ENCODE results near the gene HIGD1B.

The HIGD1B gene

GRCh38 chr17:44832805-44833204, 14.9 kb upstream of the HIGD1B start:
- H3K4me3 ChIP-seq (ENCODE audit: low read depth, low read length), result no peak overlapping the region
- H3K36me3 ChIP-seq (ENCODE audit: control insufficient read depth in 2 of 2, insufficient read depth in 1 of 2, low read length in 2 of 2), result no peaks in the 10 kb centered on the region
- no peaks in the 10 kb centered on the region for H3K9me3 ChIP-seq (ENCODE audit: control insufficient read depth, insufficient read depth, low read depth, low read length)
- TF ChIP-seq ZNF433 (tag by site-specific recombination; IDR thresholded peaks at IDR 0.05; ENCODE audit: low read depth) (no peak), ZFP37 (tag by site-specific recombination; IDR thresholded peaks at IDR 0.05) (no peak), ZNF514 (tag by site-specific recombination; IDR thresholded peaks at IDR 0.05) (no peak)
- POLR2A ChIA-PET, result interaction anchor here (0.6 to 0.9 kb wide), 2 partner anchors 10 to 53 kb away, joined by 3 to 7 read pairs; no protein-coding TSS in a partner anchor
- no peak overlapping the region for H3K27ac ChIP-seq (ENCODE audit: extremely low read depth, low read depth, low read length)
- H3K4me1 ChIP-seq (ENCODE audit: control insufficient read depth, insufficient read depth, low read length), result peaks cover 14% of the 10 kb centered on the region
- CTCF ChIA-PET, result interaction anchor here (0.8 to 3.2 kb wide), 8 partner anchors 10 to 57 kb away, joined by 3 to 40 read pairs (median 4); no protein-coding TSS in a partner anchor

GRCh38 chr17:44837196-44837595, 10.5 kb upstream of the HIGD1B start:
- ChIA-PET CTCF (interaction anchor here (0.7 kb wide), 1 partner anchor 25 kb away, joined by 4 read pairs; no protein-coding TSS in a partner anchor), POLR2A (no interaction called here)
- H3K4me3 ChIP-seq (ENCODE audit: low read depth, low read length), result no peak overlapping the region
- H3K36me3 ChIP-seq (ENCODE audit: control insufficient read depth in 2 of 2, insufficient read depth in 1 of 2, low read length in 2 of 2), result no peaks in the 10 kb centered on the region
- no peaks in the 10 kb centered on the region for H3K4me1 ChIP-seq (ENCODE audit: control insufficient read depth, insufficient read depth, low read length)
- no peak overlapping the region for H3K27ac ChIP-seq (ENCODE audit: extremely low read depth, low read depth, low read length)
- no peaks in the 10 kb centered on the region for H3K9me3 ChIP-seq (ENCODE audit: control insufficient read depth, insufficient read depth, low read depth, low read length)
- TF ChIP-seq ZNF792 (tag by site-specific recombination; IDR thresholded peaks at IDR 0.05) (no peak), ZSCAN4 (tag by site-specific recombination; IDR thresholded peaks at IDR 0.05) (no peak), ELK4 (IDR thresholded peaks at IDR 0.05; ENCODE audit: borderline replicate concordance, low read depth, low read length) (no peak), ZNF146 (tag by site-specific recombination; IDR thresholded peaks at IDR 0.05) (no peak), BCL11B (tag by site-specific recombination; IDR thresholded peaks at IDR 0.05; ENCODE audit: low read depth) (no peak), OVOL3 (tag by site-specific recombination; IDR thresholded peaks at IDR 0.05) (no peak), ZNF580 (tag by site-specific recombination; IDR thresholded peaks at IDR 0.05) (no peak), ZNF521 (tag by site-specific recombination; IDR thresholded peaks at IDR 0.05) (no peak), PATZ1 (tag by site-specific recombination; IDR thresholded peaks at IDR 0.05) (no peak), MEIS1 (CRISPR knock-in tag; IDR thresholded peaks at IDR 0.05; ENCODE audit: borderline replicate concordance) (no peak), ZNF354C (tag by site-specific recombination; IDR thresholded peaks at IDR 0.05; ENCODE audit: borderline replicate concordance, low read depth) (no peak), ZNF654 (tag by site-specific recombination; IDR thresholded peaks at IDR 0.05; ENCODE audit: low read depth) (no peak), WT1 (tag by site-specific recombination; IDR thresholded peaks at IDR 0.05) (no peak), ZBTB48 (tag by site-specific recombination; IDR thresholded peaks at IDR 0.05) (no peak), RBAK (tag by site-specific recombination; IDR thresholded peaks at IDR 0.05) (no peak), ZNF148 (tag by site-specific recombination; IDR thresholded peaks at IDR 0.05; ENCODE audit: borderline replicate concordance) (no peak), ZNF16 (tag by site-specific recombination; IDR thresholded peaks at IDR 0.05; ENCODE audit: low read depth) (no peak), ZNF138 (tag by site-specific recombination; IDR thresholded peaks at IDR 0.05; ENCODE audit: borderline replicate concordance) (no peak)
